ENCODE data around the gene POLR1F. TPM values are rescaled to one million over a fixed set of nuclear protein-coding genes. Genes with fewer than 3 reads are reported as not detected.
"Not testable (repeated sequence)": the region's sequence is repeated elsewhere in the genome, so short reads cannot be mapped to it uniquely, and the experiment has no call there.

POLR1F gene
- polyA plus RNA-seq, 3 donors from 2014 or later: 22.1 to 36.9 (median 26.4) TPM

DNA sequence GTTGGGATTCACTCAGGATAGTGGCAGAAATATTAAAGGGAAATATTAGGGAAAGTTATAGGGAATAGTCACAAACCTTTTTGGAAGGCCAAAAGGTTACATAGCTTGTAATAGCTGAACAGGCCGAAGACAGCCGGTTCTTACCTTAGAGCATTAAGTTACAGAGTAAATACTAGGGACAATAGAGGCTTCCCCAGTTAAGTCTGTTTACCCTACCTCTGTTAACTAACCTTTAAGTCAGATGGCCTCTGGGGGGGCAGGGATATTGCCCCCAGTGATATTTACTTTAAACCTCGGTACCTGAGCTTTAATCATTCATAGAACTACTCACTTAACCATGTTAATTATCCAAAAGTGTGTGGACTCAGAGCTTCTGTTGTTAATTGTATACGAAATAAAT is 7.4 kb downstream of the POLR1F start:
- H3K27ac Mint-ChIP-seq: no peak overlapping the region
- H3K4me3 Mint-ChIP-seq: no peak overlapping the region
- H3K27me3 Mint-ChIP-seq (ENCODE audit: low read depth in 3 of 3): no peaks in the 10 kb centered on the region
- H3K9me3 Mint-ChIP-seq: no peaks in the 10 kb centered on the region
- DNase-seq: no peak
- H3K36me3 Mint-ChIP-seq: peaks cover 11 to 43% (median 24%) of the 10 kb centered on the region in 3 donors
- peaks cover 8 to 10% of the 10 kb centered on the region in 2 donors for H3K4me1 Mint-ChIP-seq

- Mint-ChIP-seq H3K9me3 (no peaks in the 10 kb centered on the region), H3K4me3 (no peak overlapping the region), H3K27ac (no peak overlapping the region), H3K36me3 (peaks cover 12 to 43% (median 25%) of the 10 kb centered on the region in 3 donors), H3K27me3 (ENCODE audit: low read depth in 3 of 3) (no peaks in the 10 kb centered on the region), H3K4me1 (peaks cover 4 to 5% of the 10 kb centered on the region in 2 donors)
- DNase-seq: no peak
Observed at GRCh38 chr7:19700936-19701335, 7.9 kb downstream of the POLR1F start.

DNA sequence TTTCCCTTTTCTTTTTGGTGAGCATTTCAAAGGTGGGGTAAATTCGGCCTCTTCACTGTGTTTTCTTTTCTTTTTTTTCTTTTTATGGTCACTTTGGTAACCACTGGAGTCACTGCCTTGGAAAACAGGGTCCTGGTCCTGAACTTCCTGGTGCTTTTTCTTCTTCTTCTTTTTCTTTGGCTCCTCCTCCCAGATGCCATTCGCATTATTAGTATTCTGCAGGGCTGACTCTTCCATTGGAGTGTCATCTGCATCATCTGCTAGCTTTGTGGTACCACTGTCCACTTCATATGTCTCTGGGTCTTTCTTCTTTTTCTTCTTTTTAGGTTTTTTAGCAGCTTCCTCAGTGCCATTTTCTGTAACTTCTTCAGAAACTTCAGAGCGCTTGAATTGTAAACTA is 10.5 kb downstream of the POLR1F start:
- Mint-ChIP-seq H3K27ac (no peak overlapping the region), H3K27me3 (ENCODE audit: low read depth in 3 of 3) (no peaks in the 10 kb centered on the region), H3K4me3 (no peak overlapping the region), H3K9me3 (no peaks in the 10 kb centered on the region), H3K4me1 (no peaks in the 10 kb centered on the region), H3K36me3 (peaks cover 15 to 38% (median 28%) of the 10 kb centered on the region in 3 donors)
- DNase-seq: no peak

GRCh38 chr7:19696926-19697325 is 11.9 kb downstream of the POLR1F start:
- DNase-seq: no peak
- Mint-ChIP-seq H3K9me3 (no peaks in the 10 kb centered on the region), H3K27ac (no peak overlapping the region), H3K27me3 (ENCODE audit: low read depth in 3 of 3) (no peaks in the 10 kb centered on the region), H3K4me1 (no peaks in the 10 kb centered on the region), H3K36me3 (peaks cover 9 to 27% (median 22%) of the 10 kb centered on the region in 3 donors), H3K4me3 (no peak overlapping the region)

- H3K27me3 Mint-ChIP-seq (ENCODE audit: low read depth in 3 of 3): peaks cover 0 to 6% (median 0%) of the 10 kb centered on the region in 3 donors
- H3K9me3 Mint-ChIP-seq: peaks cover 0 to 2% (median 0%) of the 10 kb centered on the region in 6 donors
- no peak overlapping the region for H3K27ac Mint-ChIP-seq
- H3K4me3 Mint-ChIP-seq: no peak overlapping the region
- H3K4me1 Mint-ChIP-seq: no peaks in the 10 kb centered on the region
- peaks cover under 1 to 10% (median 4%) of the 10 kb centered on the region in 3 donors for H3K36me3 Mint-ChIP-seq
- DNase-seq: no peak
Observed at GRCh38 chr7:19692111-19692828, 16.6 kb downstream of the POLR1F start.

DNA sequence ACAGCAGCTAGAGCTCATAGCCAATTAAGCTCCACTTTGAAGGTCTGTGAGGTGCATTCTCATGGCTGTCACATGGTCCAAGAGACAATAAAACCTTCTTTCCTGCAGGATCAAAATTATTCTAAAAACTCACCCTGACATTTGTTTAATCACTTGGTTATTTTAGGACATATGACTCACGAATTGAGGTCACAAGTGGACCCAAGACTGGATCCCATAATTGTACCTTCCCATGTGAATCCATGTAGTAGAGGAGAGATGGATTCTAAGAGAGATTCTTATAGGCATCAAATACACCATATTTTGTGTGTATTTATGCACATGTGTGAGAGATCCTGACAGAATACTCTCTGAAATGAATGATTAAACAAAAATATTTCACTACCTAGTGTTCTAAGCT is 18.1 kb downstream of the POLR1F start:
- Mint-ChIP-seq H3K9me3 (peaks cover 0 to 3% (median 0%) of the 10 kb centered on the region in 6 donors), H3K27ac (no peak overlapping the region), H3K36me3 (peaks cover 0 to 1% (median 1%) of the 10 kb centered on the region in 3 donors), H3K4me3 (no peak overlapping the region), H3K4me1 (no peaks in the 10 kb centered on the region), H3K27me3 (ENCODE audit: low read depth in 3 of 3) (peaks cover 0 to 6% (median 0%) of the 10 kb centered on the region in 3 donors)
- DNase-seq: no peak

GRCh38 chr7:19689130-19689529 is 19.7 kb downstream of the POLR1F start:
- DNase-seq; H3K27ac Mint-ChIP-seq; H3K4me1 Mint-ChIP-seq; H3K36me3 Mint-ChIP-seq; H3K4me3 Mint-ChIP-seq; H3K27me3 Mint-ChIP-seq (ENCODE audit: low read depth in 3 of 3); H3K9me3 Mint-ChIP-seq: not testable (repeated sequence)

DNA sequence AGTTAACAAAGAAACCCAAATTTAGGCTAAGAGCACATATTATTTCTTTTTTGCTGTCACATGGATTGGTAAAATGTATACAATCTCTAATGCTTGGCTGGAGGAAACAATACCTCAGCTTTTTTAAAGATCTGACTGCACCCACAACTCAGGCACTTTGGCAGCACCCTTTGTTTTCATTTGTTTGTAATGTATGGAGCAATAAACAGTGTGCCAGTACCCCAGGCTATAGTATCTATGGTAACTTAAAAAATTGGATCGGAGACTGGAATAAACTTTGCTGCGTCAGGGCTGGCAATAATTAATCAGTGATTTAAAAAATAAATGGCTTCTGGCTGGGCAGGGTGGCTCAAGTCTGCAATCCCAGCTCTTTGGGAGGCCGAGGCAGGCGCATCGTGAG is 27.2 kb downstream of the POLR1F start:
- peaks cover 0 to 9% of the 10 kb centered on the region in 2 donors for H3K4me1 Mint-ChIP-seq
- H3K9me3 Mint-ChIP-seq: peaks cover 0 to 4% (median 0%) of the 10 kb centered on the region in 6 donors

GRCh38 chr7:19677180-19677579 is 31.7 kb downstream of the POLR1F start:
- no peaks in the 10 kb centered on the region for H3K9me3 Mint-ChIP-seq
- peaks cover 0 to 3% (median 0%) of the 10 kb centered on the region in 3 donors for H3K27me3 Mint-ChIP-seq (ENCODE audit: low read depth in 3 of 3)
- peaks cover 0 to 9% of the 10 kb centered on the region in 2 donors for H3K4me1 Mint-ChIP-seq
- no peak overlapping the region for H3K4me3 Mint-ChIP-seq
- no peaks in the 10 kb centered on the region for H3K36me3 Mint-ChIP-seq
- no peak for DNase-seq
- H3K27ac Mint-ChIP-seq: no peak overlapping the region

More for the DNA sequence above, 27.2 kb downstream of the POLR1F start:
- DNase-seq: no peak
- Mint-ChIP-seq H3K36me3 (no peaks in the 10 kb centered on the region), H3K27ac (no peak overlapping the region), H3K27me3 (ENCODE audit: low read depth in 3 of 3) (no peaks in the 10 kb centered on the region), H3K4me3 (no peak overlapping the region)

DNA sequence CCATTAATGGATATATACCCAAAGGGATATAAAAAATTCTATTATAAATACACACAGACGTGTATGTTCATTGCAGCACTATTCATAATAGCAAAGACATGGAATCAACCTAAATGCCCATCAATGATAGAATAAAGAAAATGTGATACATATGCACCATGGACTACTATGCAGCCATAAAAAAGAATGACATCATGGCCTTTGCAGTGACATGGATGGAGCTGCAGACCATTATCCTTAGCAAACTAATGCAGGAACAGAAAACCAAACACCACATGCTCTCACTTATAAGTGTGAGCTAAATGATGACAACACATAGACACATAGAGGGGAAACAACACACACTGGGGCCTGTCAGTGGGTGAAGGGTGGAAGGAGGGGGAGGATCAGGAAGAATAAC is 33.0 kb downstream of the POLR1F start:
- Mint-ChIP-seq H3K36me3 (no peaks in the 10 kb centered on the region), H3K27me3 (ENCODE audit: low read depth in 3 of 3) (peaks cover 0 to 3% (median 1%) of the 10 kb centered on the region in 3 donors), H3K4me3 (no peak overlapping the region), H3K27ac (no peak overlapping the region), H3K4me1 (peaks cover 0 to 9% of the 10 kb centered on the region in 2 donors), H3K9me3 (no peaks in the 10 kb centered on the region)
- DNase-seq: no peak

GRCh38 chr7:19674266-19674960 is 34.4 kb downstream of the POLR1F start:
- Mint-ChIP-seq H3K4me1 (peaks cover 0 to 9% of the 10 kb centered on the region in 2 donors), H3K27me3 (ENCODE audit: low read depth in 3 of 3) (peaks cover 1 to 3% (median 2%) of the 10 kb centered on the region in 3 donors), H3K27ac (no peak overlapping the region), H3K9me3 (no peaks in the 10 kb centered on the region), H3K4me3 (no peak overlapping the region), H3K36me3 (no peaks in the 10 kb centered on the region)
- no peak for DNase-seq

- no peak overlapping the region for H3K4me3 Mint-ChIP-seq
- H3K4me1 Mint-ChIP-seq: no peaks in the 10 kb centered on the region
- no peaks in the 10 kb centered on the region for H3K9me3 Mint-ChIP-seq
- no peak for DNase-seq
- peaks cover under 1 to 2% (median 1%) of the 10 kb centered on the region in 3 donors for H3K27me3 Mint-ChIP-seq (ENCODE audit: low read depth in 3 of 3)
- no peak overlapping the region for H3K27ac Mint-ChIP-seq
- no peaks in the 10 kb centered on the region for H3K36me3 Mint-ChIP-seq
Observed at GRCh38 chr7:19670806-19671205, 38.0 kb downstream of the POLR1F start.

GRCh38 chr7:19665399-19666008 is 43.3 kb downstream of the POLR1F start:
- peaks cover 4 to 9% of the 10 kb centered on the region in 2 donors for H3K4me1 Mint-ChIP-seq
- H3K27me3 Mint-ChIP-seq (ENCODE audit: low read depth in 3 of 3): peaks cover 0 to 4% (median 0%) of the 10 kb centered on the region in 3 donors
- no peak overlapping the region for H3K4me3 Mint-ChIP-seq
- H3K9me3 Mint-ChIP-seq: no peaks in the 10 kb centered on the region
- no peak overlapping the region for H3K27ac Mint-ChIP-seq
- no peaks in the 10 kb centered on the region for H3K36me3 Mint-ChIP-seq
- DNase-seq: peak in 1 of 3 donors; percentile 7
